Germinal center (tissue), 1 donor: Measurements from ENCODE around the gene VWA1.
"Not testable (repeated sequence)": the region's sequence is repeated elsewhere in the genome, so short reads cannot be mapped to it uniquely, and the experiment has no call there.

Experiments
- DNase-seq: peaks from one replicate; pipeline ENCODE4 v3.0.0; 2012; ENCODE audit warnings: mixed read lengths, low spot score

VWA1 gene

DNA sequence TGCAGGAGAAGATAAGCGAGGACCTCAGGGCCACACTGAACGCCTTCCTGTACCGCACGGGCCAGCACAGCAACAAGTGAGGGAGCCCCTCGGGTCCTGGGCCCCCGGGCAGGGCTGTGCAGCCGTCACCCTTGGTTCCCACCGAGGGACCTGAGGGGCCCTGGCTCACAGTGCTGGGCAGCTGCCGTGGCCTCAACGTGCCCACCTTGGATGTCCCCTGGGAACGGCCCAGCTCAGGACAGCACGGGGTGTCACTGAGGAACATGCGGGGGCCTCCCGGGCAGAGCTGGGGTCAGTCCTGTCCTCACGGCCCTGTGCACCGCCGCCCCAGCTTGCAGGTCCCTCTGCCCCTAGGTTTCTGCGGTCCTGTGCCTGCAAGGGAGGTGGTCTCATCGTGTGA, 23.7 kb downstream of the VWA1 start:
- not testable (repeated sequence) for DNase-seq

DNA sequence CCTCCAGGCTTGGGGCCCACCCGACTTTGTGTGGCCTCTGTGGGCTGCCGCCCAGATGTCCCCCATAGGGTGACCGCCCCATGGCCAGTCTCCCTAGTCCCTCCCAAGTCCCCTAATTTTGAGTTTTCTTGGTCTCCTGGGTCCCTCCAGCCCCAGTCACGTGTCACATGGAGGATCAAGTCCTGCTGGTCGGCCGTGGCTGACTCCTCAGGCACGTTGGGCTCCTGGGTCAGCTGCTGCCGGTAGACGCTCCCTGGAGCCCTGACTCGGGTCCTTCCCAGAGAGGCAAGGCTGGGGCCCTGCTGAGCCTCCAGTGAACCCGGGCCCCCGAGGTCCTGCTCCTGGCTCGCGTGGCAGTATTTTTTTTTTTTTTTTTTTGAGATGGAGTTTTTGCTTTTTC, 24.2 kb downstream of the VWA1 start:
- not testable (repeated sequence) for DNase-seq

DNA sequence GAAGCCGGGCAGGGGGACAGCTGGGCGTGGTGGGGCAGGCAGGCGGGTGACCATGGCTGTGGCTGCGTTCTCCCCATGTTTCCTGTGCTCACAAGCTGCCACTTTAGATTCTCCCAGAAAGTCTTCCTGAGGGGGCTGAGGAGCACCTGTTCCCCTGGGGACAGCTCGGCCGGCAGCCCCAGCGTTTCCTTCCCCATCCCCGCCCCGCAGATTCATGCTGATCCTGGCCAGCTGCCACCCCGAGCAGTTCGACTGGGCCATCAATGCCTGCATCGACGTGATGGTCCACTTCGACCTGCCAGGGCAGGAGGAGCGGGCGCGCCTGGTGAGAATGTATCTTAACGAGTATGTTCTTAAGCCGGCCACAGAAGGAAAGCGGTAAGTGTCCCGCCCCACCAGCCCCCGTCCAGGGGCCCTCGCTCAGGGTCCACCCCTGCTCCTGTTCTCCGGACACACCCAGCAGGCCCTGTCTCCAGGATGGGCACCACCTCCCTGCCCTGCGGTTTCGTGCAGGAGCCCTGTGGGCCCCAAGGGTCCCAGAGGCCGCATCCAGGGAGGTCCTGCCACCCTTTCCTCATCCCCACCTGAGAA, 25.1 kb downstream of the VWA1 start:
- no peak for DNase-seq

DNA sequence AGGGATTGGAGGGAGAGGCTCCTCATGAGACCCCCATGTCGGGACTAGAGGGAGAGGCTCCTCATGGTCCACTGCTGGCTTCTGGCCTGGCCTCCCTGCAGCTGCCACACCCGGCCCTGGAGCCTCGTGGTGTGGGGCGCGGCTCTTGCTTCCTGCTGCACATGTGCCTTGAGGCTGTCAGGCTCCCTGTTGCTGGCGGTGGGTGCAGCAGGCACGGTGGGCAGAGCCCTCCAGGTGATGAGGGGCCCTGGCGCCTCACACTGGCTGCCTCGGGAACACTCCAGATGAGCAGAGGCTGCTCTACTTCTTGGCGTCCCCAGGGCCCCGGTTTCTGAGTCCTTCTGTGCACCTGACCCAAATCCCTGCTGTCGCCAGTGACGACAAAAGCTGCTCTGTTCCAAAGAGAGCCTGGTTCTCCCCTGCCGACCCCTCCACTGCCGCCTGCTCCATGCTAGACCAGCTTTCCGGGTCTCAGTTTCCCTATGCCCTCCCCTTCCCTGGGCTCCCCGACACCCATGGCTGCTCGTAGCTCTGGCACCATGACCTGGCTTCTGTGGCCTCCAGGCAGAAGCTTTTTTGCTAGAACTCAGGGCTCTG, 26.3 kb downstream of the VWA1 start:
- DNase-seq, result no peak

DNA sequence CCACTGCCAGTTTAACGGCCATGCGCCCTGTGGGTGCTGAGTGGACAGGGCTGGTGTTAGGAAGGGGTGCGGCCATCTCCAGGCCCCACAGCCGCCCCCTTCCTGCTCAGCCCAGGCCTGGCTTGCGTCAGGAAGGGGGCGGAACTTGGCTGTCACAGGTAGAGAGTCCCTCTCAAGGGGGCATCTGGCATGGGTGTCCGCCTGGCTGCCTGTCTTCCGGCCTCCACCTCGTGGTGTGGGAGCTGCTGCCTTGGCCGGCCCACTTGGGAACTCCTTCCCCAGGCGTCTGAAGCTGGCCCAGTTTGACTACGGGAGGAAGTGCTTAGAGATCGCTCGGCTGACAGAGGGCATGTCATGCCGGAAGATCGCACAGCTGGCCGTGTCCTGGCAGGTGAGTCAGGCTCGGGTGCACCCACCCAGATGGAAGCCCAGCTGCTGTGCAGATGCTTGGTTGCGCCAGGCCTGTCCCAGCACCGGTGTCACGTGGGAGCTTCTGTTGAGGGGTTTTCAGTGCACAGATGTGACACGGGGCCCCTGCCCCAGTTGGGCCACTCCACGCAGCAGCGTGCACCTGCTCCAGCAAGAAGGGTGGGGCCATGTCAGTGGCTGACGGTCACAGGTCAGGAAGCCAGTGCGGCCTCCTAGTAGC, 27.0 kb downstream of the VWA1 start:
- peak; percentile 69 for DNase-seq

DNA sequence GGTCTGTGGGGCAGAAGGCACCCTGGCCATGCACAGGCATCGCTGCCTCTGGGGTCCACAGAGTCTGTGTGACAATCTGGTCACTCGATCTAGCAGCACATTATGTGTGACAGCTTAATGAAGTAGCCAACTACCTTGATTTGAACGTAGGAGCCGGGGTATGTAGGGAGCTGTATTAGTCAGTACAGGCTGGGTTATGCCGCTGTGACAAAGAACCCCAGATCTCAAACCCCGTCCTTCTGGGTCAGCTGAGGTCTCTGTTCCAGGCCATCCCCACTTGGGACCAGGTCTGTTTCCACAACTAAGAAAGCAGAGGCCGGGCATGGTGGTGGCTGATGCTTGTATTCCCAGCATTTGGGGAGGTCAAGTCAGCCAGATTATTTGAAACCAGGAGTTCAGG, 27.8 kb downstream of the VWA1 start:
- DNase-seq, result no peak

DNA sequence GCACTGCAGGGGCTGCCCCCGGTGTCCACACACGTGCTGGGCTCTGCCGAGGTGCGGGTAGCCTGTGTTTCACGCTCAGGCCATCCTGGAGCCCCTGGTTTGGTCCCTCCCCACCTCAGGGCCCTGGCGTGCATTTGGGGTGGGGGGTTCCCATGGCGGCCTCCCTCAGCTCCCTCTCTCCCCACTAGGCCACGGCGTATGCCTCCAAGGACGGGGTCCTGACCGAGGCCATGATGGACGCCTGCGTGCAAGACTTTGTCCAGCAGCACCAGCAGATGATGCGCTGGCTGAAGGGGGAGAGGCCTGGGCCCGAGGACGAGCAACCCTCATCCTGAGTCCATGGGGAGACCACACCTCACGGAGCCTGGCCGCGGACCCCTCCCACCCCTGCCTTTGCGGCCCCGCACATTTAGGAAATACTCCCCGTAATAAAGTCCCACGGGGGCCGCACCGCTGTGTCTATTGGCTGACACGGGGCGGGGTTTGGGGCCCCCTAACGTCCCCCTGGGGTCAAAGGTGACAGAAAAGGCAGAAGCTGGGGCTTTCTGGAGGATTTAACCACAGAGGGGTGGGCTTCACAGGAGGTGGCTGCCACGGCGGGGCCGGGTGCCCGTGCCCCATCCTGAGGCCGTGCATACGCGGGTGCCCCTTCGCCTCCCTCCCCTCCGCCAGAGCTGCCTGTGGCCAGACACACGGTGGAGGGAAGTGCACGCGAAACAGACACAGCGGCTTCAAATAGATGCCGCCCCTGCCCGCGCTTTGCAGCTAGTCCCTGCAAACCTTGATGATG, 32.9 kb downstream of the VWA1 start:
- not testable (repeated sequence) for DNase-seq

DNA sequence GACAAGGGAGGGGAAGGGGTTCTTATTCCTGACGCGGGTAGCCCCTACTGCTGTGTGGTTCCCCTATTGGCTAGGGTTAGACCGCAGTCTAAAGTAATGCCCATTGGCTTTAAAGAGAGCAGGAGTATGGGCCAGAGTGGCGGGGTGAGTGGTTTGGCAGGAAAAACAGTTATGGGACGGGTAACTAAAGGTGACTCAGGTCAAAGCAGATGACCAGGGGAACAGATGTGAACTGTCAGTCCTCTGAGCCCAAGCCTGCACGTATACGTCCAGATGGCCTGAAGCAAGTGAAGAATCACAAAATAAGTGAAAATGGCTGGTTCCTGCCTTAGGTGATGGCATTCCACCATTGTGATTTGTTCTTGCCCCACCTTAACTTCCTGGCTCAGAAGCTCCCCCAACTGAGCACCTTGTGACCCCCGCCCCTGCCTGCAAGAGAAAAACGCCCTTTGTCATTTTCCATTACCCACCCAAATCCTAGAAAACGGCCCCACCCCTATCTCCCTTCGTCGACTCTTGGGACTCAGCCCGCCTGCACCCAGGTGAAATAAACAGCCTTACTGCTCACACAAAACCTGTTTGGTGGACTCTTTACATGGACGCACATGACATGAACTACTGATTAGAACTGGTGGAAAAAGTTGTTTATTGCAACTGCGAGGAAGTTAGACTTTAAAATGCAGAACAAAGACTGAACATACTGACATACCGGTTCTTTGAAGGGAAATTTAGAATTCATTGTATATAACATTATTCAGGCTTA, 35.3 kb downstream of the VWA1 start:
- DNase-seq, result no peak

DNA sequence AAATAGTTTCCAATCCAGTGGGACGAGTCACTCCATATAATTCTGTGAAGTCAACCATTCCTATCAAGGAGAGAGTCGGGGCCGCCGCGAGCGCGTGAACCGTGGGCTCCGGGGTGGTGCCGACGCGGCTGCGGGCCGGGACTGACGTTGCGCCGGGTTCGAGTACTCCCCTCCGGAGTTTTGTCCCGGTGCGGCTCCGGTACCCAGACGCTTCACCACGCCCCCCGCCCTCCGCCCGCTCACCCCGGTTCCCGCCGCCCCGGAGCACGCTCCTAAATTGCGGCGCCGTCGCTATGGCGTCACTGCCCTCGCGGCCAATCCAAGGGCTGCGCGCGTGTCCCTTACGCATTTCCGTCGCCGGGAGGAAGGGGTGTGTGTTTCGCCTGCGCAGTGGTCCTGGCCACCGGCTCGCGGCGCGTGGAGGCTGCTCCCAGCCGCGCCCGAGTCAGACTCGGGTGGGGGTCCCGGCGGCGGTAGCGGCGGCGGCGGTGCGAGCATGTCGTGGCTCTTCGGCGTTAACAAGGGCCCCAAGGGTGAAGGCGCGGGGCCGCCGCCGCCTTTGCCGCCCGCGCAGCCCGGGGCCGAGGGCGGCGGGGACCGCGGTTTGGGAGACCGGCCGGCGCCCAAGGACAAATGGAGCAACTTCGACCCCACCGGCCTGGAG, 36.0 kb downstream of the VWA1 start, which contains the start of gene ATAD3B:
ATAD3B (plus strand) TSS at position 377 of the 664 bp plus-strand sequence; CDS start at position 497, 120 bp downstream.
- peak; percentile 91 for DNase-seq

DNA sequence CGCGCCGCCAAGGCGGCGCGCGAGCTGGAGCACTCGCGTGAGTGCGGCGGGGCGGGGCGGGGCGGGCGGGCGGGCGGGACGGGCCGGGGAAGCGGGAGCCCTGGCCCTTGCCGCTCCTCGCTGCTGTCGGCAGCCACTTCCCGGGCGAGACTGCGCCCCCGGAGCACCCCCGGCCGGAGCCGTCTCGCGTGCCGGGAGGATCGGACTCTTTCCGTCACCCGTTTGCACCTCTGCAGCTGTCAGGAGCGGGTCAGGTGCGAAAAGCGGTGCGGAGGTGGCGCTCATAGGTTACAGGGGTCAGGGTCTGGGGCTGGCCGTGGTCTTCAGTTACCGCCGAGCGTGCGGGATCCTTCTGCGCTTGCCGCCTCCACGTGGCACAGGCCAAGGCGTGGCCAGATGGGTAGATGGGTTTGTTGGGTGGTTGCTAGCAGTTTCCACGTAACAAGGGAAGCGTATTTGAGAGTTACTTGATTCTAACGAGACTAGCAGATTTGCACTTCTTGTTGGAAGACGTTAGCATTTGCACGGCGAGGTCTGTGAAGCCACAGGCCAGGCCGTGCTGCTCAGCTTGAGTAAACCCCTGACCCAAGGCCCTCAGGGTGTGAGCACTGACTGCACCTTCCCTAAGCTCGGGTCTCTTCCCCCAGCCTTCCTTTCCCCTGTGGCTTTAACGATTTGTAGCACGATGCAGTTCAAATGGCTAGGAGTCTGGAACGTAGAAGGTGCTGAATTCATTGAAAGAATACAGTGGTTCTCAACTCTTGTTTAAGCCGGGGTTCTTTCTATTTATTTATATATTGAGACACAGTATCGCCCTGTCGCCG, 36.8 kb downstream of the VWA1 start:
- DNase-seq, result not testable (repeated sequence)

DNA sequence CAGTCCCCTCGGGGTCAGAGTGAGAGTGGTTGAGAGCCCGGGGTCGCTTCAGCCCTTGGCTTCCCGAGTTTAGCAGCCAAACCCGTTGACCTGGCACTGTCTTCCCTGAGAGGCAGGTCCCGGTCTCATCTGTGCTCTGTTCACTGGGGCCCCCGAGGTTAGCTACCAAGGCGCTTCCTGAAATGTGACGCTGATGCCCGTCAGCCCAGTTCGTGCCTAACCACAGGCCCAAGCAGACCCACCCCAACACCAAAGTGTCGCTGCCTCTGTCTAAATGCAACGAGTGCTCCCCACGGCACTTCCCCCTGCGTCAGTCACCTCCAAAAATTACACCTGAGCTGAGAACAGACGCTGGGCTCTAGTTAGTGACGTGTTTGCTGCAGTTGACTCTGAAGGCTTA, 40.5 kb downstream of the VWA1 start:
- DNase-seq, result not testable (repeated sequence)

DNA sequence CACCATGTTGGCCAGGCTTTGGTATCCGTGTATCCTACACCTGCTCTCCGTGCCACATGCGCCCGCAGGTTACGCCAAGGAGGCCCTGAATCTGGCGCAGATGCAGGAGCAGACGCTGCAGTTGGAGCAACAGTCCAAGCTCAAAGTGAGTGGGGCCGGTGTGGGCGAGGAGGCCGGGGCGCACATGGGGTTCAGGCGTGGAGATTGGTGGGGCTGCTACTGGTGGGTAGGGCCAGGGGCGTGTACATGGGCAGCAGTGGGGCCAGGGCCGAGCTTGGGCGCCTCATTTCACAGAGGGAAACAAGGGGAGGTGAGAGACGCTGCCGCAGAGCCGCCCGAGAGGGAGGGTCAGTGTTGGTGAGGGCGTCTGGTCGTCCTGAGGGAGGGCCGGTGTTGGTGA, 41.7 kb downstream of the VWA1 start:
- DNase-seq, result no peak

DNA sequence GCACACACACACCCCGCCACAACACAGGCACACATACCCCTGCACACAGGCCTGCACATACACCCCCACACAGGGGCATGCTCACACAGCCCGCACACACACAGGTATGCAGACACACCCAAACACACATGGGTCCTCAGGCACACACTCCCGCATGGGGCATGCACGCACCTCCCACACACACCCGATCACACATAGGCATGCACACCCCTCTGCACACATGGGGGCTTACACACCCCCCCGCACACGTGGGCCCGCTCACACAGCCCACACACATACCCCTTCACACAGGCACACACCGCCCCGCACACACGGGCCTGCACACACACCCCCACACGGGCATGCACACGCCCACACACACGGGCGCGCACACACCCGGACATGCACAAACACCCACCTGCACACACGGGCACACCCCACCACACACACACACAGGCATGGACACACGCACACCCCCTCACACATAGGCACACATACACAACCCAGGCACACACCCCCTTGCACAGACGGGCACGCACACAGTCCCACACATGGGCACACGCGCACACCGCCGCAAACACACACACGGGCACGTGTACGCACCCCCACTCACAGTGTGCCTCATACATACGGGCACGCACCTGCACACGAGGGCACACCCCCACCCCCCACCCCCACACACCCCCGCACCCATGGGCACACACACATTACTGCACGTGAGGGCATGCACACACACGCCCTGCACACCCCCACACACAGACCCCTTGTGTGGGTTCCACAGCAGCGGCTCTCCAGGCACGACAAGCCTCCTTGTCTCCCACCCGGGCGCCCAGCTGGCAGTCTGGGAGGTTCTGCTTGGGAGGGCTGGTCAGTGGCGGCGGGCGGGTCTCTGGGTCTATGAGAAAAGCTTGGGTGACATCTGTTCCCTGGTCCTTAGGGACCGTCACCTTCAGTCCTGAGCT, 44.3 kb downstream of the VWA1 start:
- no peak for DNase-seq

DNA sequence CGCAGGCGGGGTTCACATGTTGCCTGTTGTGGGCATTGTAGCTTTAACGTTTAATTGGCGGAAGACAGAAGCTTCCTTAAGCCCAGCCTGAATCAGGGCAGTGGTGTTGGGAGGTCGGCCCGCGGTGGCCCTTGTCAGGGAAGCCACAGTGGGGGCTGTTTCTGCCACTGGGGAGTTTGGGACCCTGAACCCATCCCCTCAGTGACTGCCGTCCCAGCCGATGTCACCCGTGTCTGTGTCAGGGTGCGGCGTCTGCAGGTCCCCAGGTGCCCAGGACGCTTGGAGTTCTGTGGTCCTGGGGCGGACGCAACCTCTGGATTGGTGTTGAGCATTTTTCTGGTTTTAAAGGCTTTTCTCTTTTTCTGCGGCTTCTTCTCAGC, 45.0 kb downstream of the VWA1 start:
- not testable (repeated sequence) for DNase-seq

DNA sequence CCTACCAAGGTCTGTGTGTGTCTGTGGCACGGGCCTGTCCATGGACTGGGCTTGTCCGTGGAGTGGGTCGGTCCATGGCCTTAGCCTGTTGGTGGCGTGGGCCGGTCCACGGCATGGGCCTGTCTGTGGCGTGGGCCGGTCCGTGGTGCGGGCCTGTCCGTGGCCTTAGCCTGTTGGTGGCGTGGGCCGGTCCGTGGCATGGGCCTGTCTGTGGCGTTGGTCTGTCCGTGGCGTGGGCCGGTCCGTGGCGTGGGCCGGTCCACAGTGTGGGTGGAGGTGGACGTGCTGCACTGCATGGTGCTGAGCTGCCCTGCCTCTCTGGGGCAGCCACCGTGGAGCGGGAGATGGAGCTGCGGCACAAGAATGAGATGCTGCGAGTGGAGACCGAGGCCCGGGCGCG, 46.3 kb downstream of the VWA1 start:
- DNase-seq, result not testable (repeated sequence)

DNA sequence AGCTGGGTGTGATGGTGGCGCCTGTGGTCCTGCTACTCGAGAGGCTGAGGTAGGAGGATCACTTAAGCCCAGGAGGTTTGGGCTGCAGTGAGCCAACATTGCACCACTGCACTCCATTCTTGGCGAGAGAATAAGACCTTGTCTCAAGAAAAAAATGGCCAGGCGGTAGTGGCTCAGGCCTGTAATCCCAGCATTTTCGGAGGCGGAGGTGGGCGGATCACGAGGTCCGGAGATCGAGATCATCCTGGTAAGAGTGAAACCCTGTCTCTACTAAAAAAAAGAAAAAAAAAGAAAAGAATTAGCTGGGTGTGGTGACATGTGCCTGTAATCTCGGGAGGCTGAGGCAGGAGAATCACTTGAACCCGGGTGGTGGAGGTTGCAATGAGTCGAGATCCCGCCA, 47.4 kb downstream of the VWA1 start:
- DNase-seq, result no peak

DNA sequence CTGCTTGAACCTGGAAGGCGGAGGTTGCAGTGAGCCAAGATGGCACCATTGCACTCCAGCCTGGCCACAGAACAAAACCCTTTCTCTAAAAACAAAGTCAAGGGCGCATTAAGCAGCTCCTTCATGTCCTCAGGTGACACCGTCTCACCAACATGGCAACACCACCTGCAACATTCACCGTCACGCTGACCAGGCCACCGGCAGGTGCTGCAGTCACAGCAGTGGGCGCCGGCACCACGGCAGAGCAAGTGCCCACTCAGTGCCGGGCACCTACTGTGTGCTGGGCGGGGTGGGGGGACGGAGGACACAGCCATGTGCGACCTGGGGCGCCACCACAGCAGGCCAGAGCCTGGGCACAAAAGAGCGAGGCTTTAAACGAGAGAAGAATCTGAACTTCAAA, 48.2 kb downstream of the VWA1 start:
- DNase-seq, result no peak

DNA sequence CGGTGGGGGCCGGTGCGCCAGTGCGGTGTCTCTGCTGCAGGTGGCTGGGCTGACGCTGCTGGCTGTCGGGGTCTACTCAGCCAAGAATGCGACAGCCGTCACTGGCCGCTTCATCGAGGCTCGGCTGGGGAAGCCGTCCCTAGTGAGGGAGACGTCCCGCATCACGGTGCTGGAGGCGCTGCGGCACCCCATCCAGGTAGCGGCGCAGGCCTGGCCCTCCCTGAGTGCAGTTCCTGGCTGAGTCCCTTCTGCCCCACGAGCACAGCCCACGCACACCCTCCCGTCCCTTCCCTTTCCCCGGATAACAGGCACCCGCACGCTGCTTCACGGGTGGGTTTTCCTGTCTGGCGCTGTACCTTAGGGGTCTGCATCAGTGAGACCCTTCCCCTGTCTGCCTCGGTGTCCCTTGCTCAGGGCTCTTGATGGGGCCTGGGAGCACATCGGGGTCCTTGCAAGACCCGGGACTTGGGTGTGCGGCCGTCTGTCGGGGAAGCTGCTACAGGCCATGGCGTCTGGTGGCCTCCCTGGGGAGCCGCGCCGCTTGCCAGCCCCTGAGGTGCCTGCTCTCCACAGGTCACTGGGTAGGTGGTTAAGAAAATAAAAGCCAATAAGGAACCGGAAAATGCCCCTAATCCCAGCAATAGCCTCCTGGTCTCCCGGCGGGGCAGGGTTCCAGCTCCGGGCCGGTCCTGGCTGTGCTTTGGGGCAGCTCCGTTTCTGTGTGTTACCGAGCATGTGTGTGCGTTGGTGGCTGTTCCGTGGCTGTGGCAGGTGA, 49.7 kb downstream of the VWA1 start:
- not testable (repeated sequence) for DNase-seq
